H9 (cell line): ENCODE results near the gene ZNF346. TPM values are rescaled to one million over a fixed set of nuclear protein-coding genes. Genes with fewer than 3 reads are reported as not detected.

Experiments
- DNase-seq: peaks from one replicate; pipeline ENCODE4 v3.0.0-alpha.2; 2017
- H2AFZ ChIP-seq: one replicate; pipeline ENCODE4 v1.6.1; 2013; ENCODE audit warnings: mild to moderate bottlenecking, low read length, control low read depth, moderate library complexity
- H2AK5ac ChIP-seq: 2 replicates; pipeline ENCODE4 v1.6.1; 2013; ENCODE audit warnings: low read length, control low read depth, mixed read lengths; ENCODE audit not compliant: insufficient read length
- H2BK120ac ChIP-seq: one replicate; pipeline ENCODE4 v1.6.1; 2013; ENCODE audit warnings: low read depth, mild to moderate bottlenecking, low read length, control low read depth, inconsistent platforms; ENCODE audit not compliant: poor library complexity, severe bottlenecking
- H2BK12ac ChIP-seq: 2 replicates; pipeline ENCODE4 v1.6.1; 2013; ENCODE audit warnings: low read length, control low read depth, mixed read lengths, low read depth; ENCODE audit not compliant: insufficient read length
- H2BK15ac ChIP-seq: 2 replicates; pipeline ENCODE4 v1.6.1; 2013; ENCODE audit warnings: low read depth, low read length, control low read depth
- H2BK20ac ChIP-seq: one replicate; pipeline ENCODE4 v1.6.1; 2013; ENCODE audit warnings: low read depth, mild to moderate bottlenecking, low read length, control low read depth, inconsistent platforms; ENCODE audit not compliant: poor library complexity, severe bottlenecking
- H2BK5ac ChIP-seq: 2 replicates; pipeline ENCODE4 v1.6.1; 2013; ENCODE audit warnings: low read length, control low read depth, mixed read lengths; ENCODE audit not compliant: insufficient read length
- H3K14ac ChIP-seq: 2 replicates; pipeline ENCODE4 v1.6.1; 2013; ENCODE audit warnings: low read length, control low read depth; ENCODE audit not compliant: insufficient read depth
- H3K18ac ChIP-seq: 2 replicates; pipeline ENCODE4 v1.6.1; 2013; ENCODE audit warnings: low read depth, mild to moderate bottlenecking, mixed read lengths, low read length, control low read depth; ENCODE audit not compliant: insufficient read length
- H3K23ac ChIP-seq: 2 replicates; pipeline ENCODE4 v1.6.1; 2013; ENCODE audit warnings: low read length, control low read depth, mixed read lengths, low read depth; ENCODE audit not compliant: insufficient read length
- H3K23me2 ChIP-seq: 2 replicates; pipeline ENCODE4 v1.6.1; 2013; ENCODE audit warnings: low read depth, mild to moderate bottlenecking, mixed read lengths, low read length, control low read depth; ENCODE audit not compliant: insufficient read length, poor library complexity, severe bottlenecking
- H3K27ac ChIP-seq: 2 replicates; pipeline ENCODE4 v1.5.1; 2013; ENCODE audit warnings: low read length, control low read depth, mixed read lengths, low read depth; ENCODE audit not compliant: insufficient read length
- H3K27me3 ChIP-seq: 2 replicates; pipeline ENCODE4 v1.6.1; 2013; ENCODE audit warnings: low read length, control low read depth, inconsistent platforms; ENCODE audit not compliant: insufficient read depth
- H3K4ac ChIP-seq: 2 replicates; pipeline ENCODE4 v1.6.1; 2013; ENCODE audit warnings: low read depth, mild to moderate bottlenecking, control low read depth, inconsistent platforms, low read length, moderate library complexity
- H3K4me1 ChIP-seq: 2 replicates; pipeline ENCODE4 v1.6.1; 2013; ENCODE audit warnings: low read length, control low read depth, inconsistent platforms; ENCODE audit not compliant: insufficient read depth
- H3K4me2 ChIP-seq: 2 replicates; pipeline ENCODE4 v1.6.1; 2013; ENCODE audit warnings: low read length, control low read depth, mixed read lengths; ENCODE audit not compliant: insufficient read length, insufficient read depth
- H3K56ac ChIP-seq: 2 replicates; pipeline ENCODE4 v1.6.1; 2013; ENCODE audit warnings: low read depth, mild to moderate bottlenecking, mixed read lengths, low read length, control low read depth; ENCODE audit not compliant: insufficient read length
- H3K79me1 ChIP-seq: 2 replicates; pipeline ENCODE4 v1.6.1; 2013; ENCODE audit warnings: low read depth, mild to moderate bottlenecking, moderate library complexity, low read length, control low read depth, inconsistent platforms; ENCODE audit not compliant: insufficient read depth, poor library complexity, severe bottlenecking
- H3K79me2 ChIP-seq: 2 replicates; pipeline ENCODE4 v1.6.1; 2013; ENCODE audit warnings: low read length, control low read depth, inconsistent platforms; ENCODE audit not compliant: insufficient read depth
- H3K9ac ChIP-seq: 2 replicates; pipeline ENCODE4 v1.6.1; 2013; ENCODE audit warnings: low read length, control low read depth, mixed read lengths; ENCODE audit not compliant: insufficient read length; ENCODE audit errors: extremely low read depth
- H3K9me3 ChIP-seq: one replicate; pipeline ENCODE4 v1.6.1; 2013; ENCODE audit warnings: low read depth, low read length, inconsistent platforms; ENCODE audit not compliant: control insufficient read depth
- H3T11ph ChIP-seq: one replicate; pipeline ENCODE4 v1.6.1; 2013; ENCODE audit warnings: mild to moderate bottlenecking, low read length, control low read depth, inconsistent platforms
- H4K20me1 ChIP-seq: one replicate; pipeline ENCODE4 v1.6.1; 2013; ENCODE audit not compliant: control insufficient read depth, insufficient read length, insufficient read depth
- H4K5ac ChIP-seq: 2 replicates; pipeline ENCODE4 v1.6.1; 2013; ENCODE audit warnings: low read depth, mild to moderate bottlenecking, mixed read lengths, low read length, control low read depth; ENCODE audit not compliant: insufficient read length
- H4K8ac ChIP-seq: replicated peaks from 2 replicates; pipeline ENCODE4 v1.6.1; 2013; ENCODE audit warnings: low read length, control low read depth, mixed read lengths, low read depth; ENCODE audit not compliant: insufficient read length
- H4K91ac ChIP-seq: 2 replicates; pipeline ENCODE4 v1.6.1; 2013; ENCODE audit warnings: low read depth, mild to moderate bottlenecking, moderate library complexity, mixed read lengths, low read length, control low read depth; ENCODE audit not compliant: insufficient read length
- H3K27ac Mint-ChIP-seq, 3 experiments: 2 replicates in 2 of 3; 3 replicates in 1 of 3; pipeline ENCODE4 v1.8.0; 2020 to 2021; ENCODE audit warnings: mixed read lengths in 3 of 3, mild to moderate bottlenecking in 1 of 3, moderate library complexity in 1 of 3
- H3K27me3 Mint-ChIP-seq: 2 replicates; pipeline ENCODE4 v1.8.0; 2021; ENCODE audit warnings: low read depth, mild to moderate bottlenecking, moderate library complexity, mixed read lengths
- H3K36me3 Mint-ChIP-seq, 3 experiments: 2 replicates in 2 of 3; 3 replicates in 1 of 3; pipeline ENCODE4 v1.8.0; 2020 to 2021; ENCODE audit warnings: low read depth in 3 of 3, mixed read lengths in 3 of 3; ENCODE audit not compliant: insufficient read depth in 1 of 3
- H3K4me1 Mint-ChIP-seq, 2 experiments: 2 replicates each; pipeline ENCODE4 v1.8.0; 2020; ENCODE audit warnings: mixed read lengths in 2 of 2
- H3K4me3 Mint-ChIP-seq, 2 experiments: 2 replicates in 1 of 2; 3 replicates in 1 of 2; pipeline ENCODE4 v1.8.0; 2020 to 2021; ENCODE audit warnings: mild to moderate bottlenecking in 2 of 2, mixed read lengths in 2 of 2, moderate library complexity in 1 of 2
- H3K9me3 Mint-ChIP-seq, 2 experiments: 2 replicates in 1 of 2; 3 replicates in 1 of 2; pipeline ENCODE4 v1.8.0; 2020; ENCODE audit warnings: mild to moderate bottlenecking in 2 of 2, mixed read lengths in 2 of 2, moderate library complexity in 1 of 2
- WGBS: extraction: QIAGEN DNeasy Blood & Tissue Kit; methylation state at CpG from one replicate; pipeline ENCODE4 v1.1.7; 2013; ENCODE audit warnings: missing lambda C conversion rate, low lambda C conversion rate, mixed read lengths; ENCODE audit not compliant: insufficient read length; ENCODE audit errors: extremely low coverage; 5-methylcytosine and 5-hydroxymethylcytosine counted together
- total RNA-seq: library from RNA; stranded (reverse); gene quantifications from 2 replicates; pipeline ENCODE4 v1.2.1, GENCODE V29; 2021
- TF ChIP-seq, protein P1 (sequence below): fragments of 200-600 bp; sonication (generic); conservative IDR thresholded peaks from 3 replicates; pipeline ENCODE4 v1.8.0; 2021; ENCODE audit warnings: antibody characterized with exemption, mild to moderate bottlenecking

ZNF346 gene
- total RNA-seq, 1 experiment from 2014 or later, result 22.7 TPM

GRCh38 chr5:177065491-177065890 lies 43.0 kb downstream of the ZNF346 start:
- H3K4ac ChIP-seq, result no peak overlapping the region
- no peak overlapping the region for H2AK5ac ChIP-seq
- no peak overlapping the region for H3K9ac ChIP-seq
- no peaks in the 10 kb centered on the region for H4K20me1 ChIP-seq
- H4K8ac ChIP-seq, result no peak overlapping the region
- H3K4me2 ChIP-seq, result no peak overlapping the region
- Mint-ChIP-seq H3K27ac (no peak overlapping the region; a peak in 1 of 7 replicates), H3K4me3 (no peak overlapping the region), H3K9me3 (no peaks in the 10 kb centered on the region), H3K27me3 (no peaks in the 10 kb centered on the region), H3K36me3 (peaks cover 7 to 33% (median 11%) of the 10 kb centered on the region in 3 experiments; a peak in 6 of 7 replicates), H3K4me1 (peaks cover 0 to 4% of the 10 kb centered on the region in 2 experiments; a peak in 2 of 4 replicates)
- no peak overlapping the region for H2BK20ac ChIP-seq
- WGBS, result no CpG with 5 or more reads among the region's 6 CpGs
- no peak overlapping the region for H3K27ac ChIP-seq
- no peak overlapping the region for H4K91ac ChIP-seq
- no peak overlapping the region for H2BK15ac ChIP-seq
- H3K18ac ChIP-seq, result no peak overlapping the region
- H3K27me3 ChIP-seq, result no peaks in the 10 kb centered on the region
- H2BK5ac ChIP-seq, result no peak overlapping the region
- H3T11ph ChIP-seq, result no peak overlapping the region
- no peaks in the 10 kb centered on the region for H3K9me3 ChIP-seq
- DNase-seq, result no peak
- TF ChIP-seq, protein P1, sequence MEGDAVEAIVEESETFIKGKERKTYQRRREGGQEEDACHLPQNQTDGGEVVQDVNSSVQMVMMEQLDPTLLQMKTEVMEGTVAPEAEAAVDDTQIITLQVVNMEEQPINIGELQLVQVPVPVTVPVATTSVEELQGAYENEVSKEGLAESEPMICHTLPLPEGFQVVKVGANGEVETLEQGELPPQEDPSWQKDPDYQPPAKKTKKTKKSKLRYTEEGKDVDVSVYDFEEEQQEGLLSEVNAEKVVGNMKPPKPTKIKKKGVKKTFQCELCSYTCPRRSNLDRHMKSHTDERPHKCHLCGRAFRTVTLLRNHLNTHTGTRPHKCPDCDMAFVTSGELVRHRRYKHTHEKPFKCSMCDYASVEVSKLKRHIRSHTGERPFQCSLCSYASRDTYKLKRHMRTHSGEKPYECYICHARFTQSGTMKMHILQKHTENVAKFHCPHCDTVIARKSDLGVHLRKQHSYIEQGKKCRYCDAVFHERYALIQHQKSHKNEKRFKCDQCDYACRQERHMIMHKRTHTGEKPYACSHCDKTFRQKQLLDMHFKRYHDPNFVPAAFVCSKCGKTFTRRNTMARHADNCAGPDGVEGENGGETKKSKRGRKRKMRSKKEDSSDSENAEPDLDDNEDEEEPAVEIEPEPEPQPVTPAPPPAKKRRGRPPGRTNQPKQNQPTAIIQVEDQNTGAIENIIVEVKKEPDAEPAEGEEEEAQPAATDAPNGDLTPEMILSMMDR, result no peak
- no peak overlapping the region for H3K14ac ChIP-seq
- no peak overlapping the region for H2BK12ac ChIP-seq
- no peaks in the 10 kb centered on the region for H3K4me1 ChIP-seq
- no peak overlapping the region for H3K23ac ChIP-seq
- no peak overlapping the region for H2AFZ ChIP-seq
- no peak overlapping the region for H2BK120ac ChIP-seq
- no peak overlapping the region for H4K5ac ChIP-seq
- H3K79me2 ChIP-seq, result no peaks in the 10 kb centered on the region
- H3K79me1 ChIP-seq, result no peaks in the 10 kb centered on the region
- no peak overlapping the region for H3K56ac ChIP-seq
- H3K23me2 ChIP-seq, result no peaks in the 10 kb centered on the region
